Stimulated activated CD4-positive, alpha-beta T cell treated with anti-CD3 and anti-CD28 coated beads, TNF-alpha, amount 100 ng/mL, for 24 hours (primary cell): ENCODE data around the gene CLSTN1.

ENCODE experiments used
- DNase-seq, 3 experiments: peaks; one replicate each; pipeline ENCODE4 v3.0.0-alpha.2; 2020; ENCODE audit warnings: low read depth in 3 of 3

The CLSTN1 gene

GRCh38 chr1:9823943-9824701 is at the start of gene CLSTN1:
CLSTN1 (minus strand) TSS chr1:9823965; CDS start chr1:9823733, 232 bp downstream.
- DNase-seq, result peak; percentile 79 to 89 (median 80)

DNA sequence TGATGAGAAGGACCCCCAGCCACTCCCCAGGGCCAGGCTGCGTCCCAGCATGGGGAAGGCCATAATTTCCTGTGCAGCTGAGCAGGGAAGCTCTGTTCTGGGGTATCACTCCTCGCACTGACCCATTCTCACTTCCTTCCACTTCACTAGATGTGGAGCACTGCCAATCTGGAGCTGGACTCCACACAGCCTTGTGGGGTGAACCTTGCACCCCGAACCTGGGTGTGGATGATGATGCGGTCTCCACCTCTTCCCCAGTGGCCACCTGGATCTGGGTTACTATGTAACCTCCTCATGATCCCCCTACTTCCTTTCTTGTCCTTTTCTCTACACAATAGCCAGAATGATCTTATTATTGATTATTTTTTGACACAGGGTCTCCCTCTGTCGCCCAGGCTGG is 49.6 kb upstream of the CLSTN1 start:
- no peak for DNase-seq

DNA sequence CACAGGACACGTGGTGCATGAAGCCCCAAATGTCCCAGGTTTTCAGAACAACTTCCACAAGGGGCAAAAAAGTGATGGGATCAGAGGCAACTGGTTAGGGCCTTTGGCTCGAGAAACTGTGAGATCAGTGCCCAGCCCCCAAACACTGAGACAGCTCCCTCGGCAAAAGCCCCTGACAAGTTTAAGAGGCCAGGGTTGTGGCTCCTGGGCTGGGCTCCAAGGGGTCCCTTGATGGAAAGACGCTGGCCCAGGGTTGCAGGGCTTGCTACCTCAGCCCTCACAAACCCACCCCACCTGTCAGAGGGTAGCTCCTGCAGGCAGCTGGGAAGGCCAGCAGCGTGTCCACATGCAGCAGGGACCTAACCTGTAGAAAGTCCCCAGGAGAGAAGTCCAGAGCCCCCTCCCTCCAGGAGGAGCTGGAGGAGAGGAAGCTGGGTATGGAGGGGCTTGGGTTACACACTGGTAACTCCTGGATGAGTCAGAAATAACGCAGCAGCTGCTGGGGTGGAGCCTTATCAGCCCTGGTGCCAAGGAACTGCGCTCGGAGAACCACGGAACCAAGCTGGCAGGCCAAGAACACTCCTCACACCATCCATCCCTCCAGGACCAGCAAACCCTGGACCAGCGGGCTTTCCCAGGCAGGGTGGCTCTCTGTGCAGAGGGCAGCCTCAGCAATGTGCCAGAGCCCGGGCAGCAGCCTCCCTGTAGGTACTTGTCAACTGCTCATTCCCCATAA is 48.8 kb upstream of the CLSTN1 start:
- DNase-seq, result no peak

- no peak for DNase-seq
Measured at GRCh38 chr1:9871707-9872425, 48.1 kb upstream of the CLSTN1 start.

- no peak for DNase-seq
Measured at GRCh38 chr1:9871021-9871420, 47.3 kb upstream of the CLSTN1 start.

DNA sequence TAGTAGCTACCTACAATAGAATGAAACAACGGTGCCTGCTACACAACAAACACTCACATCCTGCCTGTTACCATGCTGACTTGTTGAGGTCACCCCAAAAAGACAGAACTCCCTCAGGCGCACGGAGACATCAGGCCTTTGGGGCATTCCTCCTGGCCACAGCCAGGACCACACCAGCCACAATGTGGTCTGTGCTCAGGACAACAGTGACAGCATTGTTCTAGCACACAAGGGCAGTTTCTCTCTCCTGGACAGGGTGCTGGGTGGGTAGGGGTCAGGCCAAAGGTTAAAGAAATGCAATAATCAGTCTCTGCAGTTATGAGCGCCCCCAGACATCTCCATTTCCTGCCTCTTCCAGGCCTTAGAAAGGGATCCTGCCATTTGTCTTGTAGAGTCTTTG is 46.8 kb upstream of the CLSTN1 start:
- no peak for DNase-seq

- DNase-seq, result no peak
Measured at GRCh38 chr1:9869831-9870251, 46.1 kb upstream of the CLSTN1 start.

- no peak for DNase-seq
Measured at GRCh38 chr1:9868244-9868590, 44.5 kb upstream of the CLSTN1 start.

DNA sequence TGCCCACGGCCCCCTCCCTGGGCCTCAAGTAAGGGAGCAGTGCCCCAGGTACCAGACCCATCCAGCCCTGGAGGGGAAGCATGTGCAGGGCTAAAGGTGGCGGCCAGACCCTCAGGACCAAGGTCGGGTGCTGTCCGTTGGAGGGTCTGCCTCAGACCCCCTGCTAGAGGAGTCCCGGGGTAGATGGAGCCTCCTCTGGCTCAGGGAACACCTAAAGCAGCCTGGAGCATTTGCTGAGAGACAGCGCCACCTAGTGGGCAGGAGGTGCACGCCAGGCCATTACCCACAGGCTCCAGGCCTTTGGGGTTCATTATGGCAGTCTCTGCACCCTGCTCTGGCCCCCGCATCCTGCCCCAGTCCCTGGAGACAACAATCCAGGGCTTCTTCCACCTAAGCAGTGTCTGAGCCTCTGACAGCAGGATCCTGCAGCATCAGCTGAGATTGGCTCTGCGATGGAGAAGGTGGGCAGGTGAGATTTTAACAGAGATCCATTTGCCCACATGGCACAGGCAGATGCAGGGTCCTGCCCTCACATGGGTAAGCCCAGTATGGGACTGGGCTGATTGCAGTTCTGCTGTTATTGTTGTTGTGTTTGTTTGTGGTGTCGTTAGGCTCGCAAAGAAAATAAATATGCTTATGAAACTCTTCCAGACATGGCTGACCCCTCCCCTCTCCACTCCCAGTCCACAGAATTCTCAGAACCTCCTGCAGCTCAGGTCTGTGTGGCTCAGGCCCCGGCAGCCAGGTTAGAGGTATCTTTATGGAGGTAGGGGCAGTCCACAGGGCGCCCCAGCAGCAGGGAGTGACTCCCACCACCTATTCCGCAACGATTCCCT is 43.9 kb upstream of the CLSTN1 start:
- peak; percentile 82 to 85 (median 84) for DNase-seq

DNA sequence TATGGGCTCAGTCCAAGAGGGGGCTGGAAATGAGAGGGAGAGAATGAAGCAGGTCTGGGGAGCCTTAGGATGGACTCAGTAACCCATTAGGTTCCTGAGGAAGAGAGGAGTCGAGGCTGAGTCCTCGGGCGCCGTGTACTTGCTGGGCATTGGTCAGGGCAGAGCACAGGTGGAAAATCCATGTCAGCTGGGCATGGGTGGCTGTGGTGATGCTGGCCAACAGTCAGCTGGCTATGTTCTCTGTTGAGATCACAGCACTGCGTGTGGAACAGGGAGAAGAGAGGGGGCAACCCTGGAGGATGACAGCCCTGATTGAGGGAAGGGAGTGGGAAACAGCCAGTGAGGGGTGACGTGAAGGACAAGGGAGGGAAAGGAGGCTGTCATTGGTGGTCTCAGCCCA is 43.1 kb upstream of the CLSTN1 start:
- no peak for DNase-seq

- DNase-seq, result no peak
Measured at GRCh38 chr1:9865724-9866123, 42.0 kb upstream of the CLSTN1 start.

GRCh38 chr1:9863371-9863770 is 39.6 kb upstream of the CLSTN1 start:
- no peak for DNase-seq

GRCh38 chr1:9861360-9861759 is 37.6 kb upstream of the CLSTN1 start:
- no peak for DNase-seq

DNA sequence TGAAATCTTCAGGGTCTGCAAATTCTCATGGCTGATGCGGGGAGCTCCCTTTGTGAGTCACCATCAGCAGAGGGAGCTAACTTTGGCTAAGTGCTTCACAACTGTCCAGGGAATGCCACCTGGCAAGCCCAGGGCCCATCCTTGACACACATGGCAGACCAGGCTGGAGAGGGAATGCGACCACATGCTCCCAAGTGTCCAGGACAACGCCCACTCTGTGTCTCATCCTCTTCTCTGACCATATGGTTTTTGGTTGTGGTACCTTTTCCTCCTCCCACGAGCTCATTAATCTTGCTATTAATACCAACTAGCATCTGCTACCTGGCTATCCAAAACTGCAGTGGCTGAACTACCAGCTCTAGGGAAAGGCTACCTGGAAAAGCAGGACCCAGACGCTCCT is 37.1 kb upstream of the CLSTN1 start:
- no peak for DNase-seq

GRCh38 chr1:9859281-9860014 is 35.7 kb upstream of the CLSTN1 start:
- no peak for DNase-seq

DNA sequence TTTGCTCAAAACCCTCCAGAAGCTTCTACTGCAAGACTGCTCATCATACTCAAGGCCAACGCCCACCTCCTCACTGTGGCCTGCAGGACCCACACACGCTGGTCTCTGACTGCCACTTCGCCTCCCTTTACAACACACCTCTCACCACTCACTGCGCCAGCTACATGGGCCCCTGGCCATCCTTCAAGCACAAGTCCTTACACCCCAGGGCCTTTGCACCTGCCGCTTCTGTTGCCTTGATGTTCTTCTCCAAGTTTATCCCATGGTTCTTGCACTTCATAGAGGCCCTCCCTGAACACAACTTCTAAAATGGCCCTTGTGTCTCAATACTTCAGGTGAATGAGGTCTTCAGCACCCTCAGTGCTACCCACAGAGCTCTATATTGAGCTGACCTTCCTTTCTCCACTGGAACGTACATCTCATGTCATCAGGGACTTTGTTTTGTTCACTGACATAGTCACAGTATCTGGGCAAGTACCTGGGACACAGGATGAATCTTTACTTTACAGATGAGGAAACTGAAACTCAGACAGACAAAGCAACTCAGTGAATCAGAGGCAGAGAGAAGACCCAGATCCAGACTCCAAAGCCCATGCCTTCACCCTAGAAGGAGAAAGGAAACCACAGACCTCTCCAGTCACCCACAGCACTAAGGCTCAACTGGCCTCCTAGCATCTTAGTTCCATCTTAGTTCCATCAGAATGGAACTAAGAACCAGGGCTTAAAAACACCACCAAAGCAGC is 34.7 kb upstream of the CLSTN1 start:
- no peak for DNase-seq

DNA sequence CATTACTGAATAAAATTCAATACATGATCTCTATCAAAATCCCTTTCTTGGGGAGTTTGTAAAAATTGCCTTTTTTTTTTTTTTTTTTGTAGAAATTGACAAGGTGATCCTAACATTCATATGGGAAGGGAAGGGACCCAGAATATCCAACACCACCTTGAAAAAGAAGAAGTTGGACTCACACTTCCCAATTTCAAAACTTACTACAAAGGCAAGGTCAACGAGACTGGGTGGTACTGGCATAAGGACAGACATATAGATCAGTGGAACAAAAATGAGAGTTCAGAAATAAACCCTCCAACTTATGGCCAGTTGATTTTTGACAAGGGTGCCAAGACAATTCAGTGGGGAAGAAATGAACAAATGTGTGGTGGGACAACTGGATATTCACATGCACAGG is 31.4 kb upstream of the CLSTN1 start:
- no peak for DNase-seq

GRCh38 chr1:9853249-9853595 is 29.5 kb upstream of the CLSTN1 start:
- no peak for DNase-seq

DNA sequence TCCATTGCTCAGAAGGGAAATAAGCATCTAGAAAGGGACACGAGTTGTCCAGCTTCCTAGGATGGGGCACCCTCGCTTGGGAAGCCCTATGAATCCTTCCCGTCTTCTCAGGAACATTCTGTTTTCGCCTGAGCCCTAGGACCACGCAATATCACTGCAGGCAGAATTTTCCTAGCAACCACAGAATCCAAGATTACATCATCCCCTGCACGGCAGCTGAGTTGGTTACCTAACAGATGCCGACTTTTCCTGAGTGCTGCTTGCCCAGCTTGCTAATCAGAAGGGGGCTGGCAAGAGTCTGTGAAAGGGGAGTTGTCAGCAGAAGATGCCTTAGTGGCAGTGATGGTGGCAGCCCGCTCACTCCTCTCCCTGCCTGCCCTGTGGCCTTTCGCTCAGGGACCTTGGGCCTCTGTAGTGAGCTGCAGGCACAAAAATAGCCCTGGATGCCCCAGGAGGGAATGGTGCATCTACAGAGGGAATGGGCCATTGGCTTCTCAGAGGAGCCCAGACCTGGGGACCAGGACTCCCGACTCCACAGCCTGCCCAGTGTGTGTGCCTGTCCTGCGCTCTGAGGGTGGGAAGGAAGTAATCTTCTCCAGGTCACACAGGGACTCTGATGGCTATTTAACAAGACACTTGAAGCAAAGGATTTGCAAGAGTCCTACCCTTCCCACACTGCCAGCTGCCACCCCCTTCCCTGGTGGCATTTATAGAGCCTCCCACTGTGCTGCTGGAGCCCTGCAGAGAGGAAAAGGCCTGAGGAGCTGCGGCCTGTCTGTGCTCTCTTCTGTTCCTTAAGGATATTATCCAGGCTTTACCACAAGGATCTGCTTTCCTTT is 28.9 kb upstream of the CLSTN1 start:
- DNase-seq, result no peak

DNA sequence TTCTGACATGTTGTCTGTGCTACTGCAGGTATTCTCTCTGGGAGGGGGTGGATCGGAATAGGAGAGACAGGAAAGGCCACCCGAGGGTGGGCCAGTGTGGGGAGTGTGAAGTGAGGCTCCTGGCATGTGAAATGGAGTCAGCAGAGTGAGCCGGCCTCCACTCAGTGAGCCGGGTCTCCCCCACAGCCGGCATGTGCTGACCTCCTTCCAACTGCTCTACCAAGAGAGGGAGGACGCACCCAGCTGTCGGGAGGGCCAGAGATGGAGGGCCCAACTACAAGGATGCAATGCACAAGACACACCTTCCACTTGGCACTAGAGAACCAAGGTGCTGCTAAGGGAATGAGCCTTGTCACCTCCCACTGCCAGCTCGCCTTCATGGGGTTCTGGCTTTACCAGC is 28.2 kb upstream of the CLSTN1 start:
- no peak for DNase-seq
